K562 (cell line): Measurements from ENCODE around the gene ABCA1. TPM values are rescaled to one million over a fixed set of nuclear protein-coding genes. Genes with fewer than 3 reads are reported as not detected.

ENCODE experiments used
- ATAC-seq: fragments of 200-7000 bp; cut with Tn5 transposase; 3 replicates; pipeline ENCODE4 v1.9.1; 2020; ENCODE audit warnings: moderate library complexity
- BruUV-seq: library from RNA; stranded (reverse); fragments of 400-500 nt; replicated peaks from 2 replicates; lab custom pipeline; 2021; lab: Mats Ljungman, UMichigan
- CTCF ChIA-PET: fragments of 300-600 bp; formaldehyde crosslinking; extraction: SDS; loops from one replicate; lab custom pipeline; 2021; ENCODE audit warnings: low intra/inter-chr PET ratio; lab: Yijun Ruan, JAX
- POLR2A ChIA-PET: fragments of 300-600, 350-650 bp; sonication (Branson Sonifier 250); formaldehyde crosslinking; extraction: SDS; loops from one replicate; lab custom pipeline; 2021; ENCODE audit warnings: antibody characterized with exemption, inconsistent platforms; lab: Yijun Ruan, JAX
- DNase-seq, 4 experiments: peaks; one replicate each; pipeline versions ENCODE4 v3.0.0 to v3.0.0-alpha.2; 2011 to 2018; ENCODE audit warnings: low spot score in 3 of 4, mixed read lengths in 3 of 4; ENCODE audit errors: extremely low read depth in 1 of 4
- FAIRE-seq: peaks from 2 replicates; lab custom pipeline; 2011; peaks lifted over from hg19 to GRCh38; lab: Jason Lieb, UNC
- H2AFZ ChIP-seq: 2 replicates; pipeline ENCODE4 v1.6.0; 2011; ENCODE audit warnings: low read depth, low read length, control low read depth, inconsistent platforms
- H3K27ac ChIP-seq: fragments of 200-600 bp; 3 replicates; pipeline ENCODE4 v1.8.0; 2011; ENCODE audit warnings: low read depth, mild to moderate bottlenecking, control low read depth, inconsistent platforms, low read length, moderate library complexity, mixed read lengths; ENCODE audit errors: extremely low read depth
- H3K27me3 ChIP-seq, 2 experiments: fragments of 300-600 bp in 1 of 2; 2 replicates in 1 of 2; 3 replicates in 1 of 2; pipeline versions ENCODE4 v1.6.0 to v1.8.0; 2011; ENCODE audit warnings: inconsistent platforms in 2 of 2, low read length in 2 of 2, mild to moderate bottlenecking in 1 of 2, mixed read lengths in 1 of 2, moderate library complexity in 1 of 2; ENCODE audit not compliant: control insufficient read depth in 2 of 2, insufficient read depth in 2 of 2
- H3K36me3 ChIP-seq: fragments of 300-600 bp; 3 replicates; pipeline ENCODE4 v1.8.0; 2011; ENCODE audit warnings: mild to moderate bottlenecking, low read length, inconsistent platforms; ENCODE audit not compliant: control insufficient read depth, insufficient read depth
- H3K4me1 ChIP-seq, 2 experiments: fragments of 200-600 bp in 1 of 2; replicated peaks in 1 of 2; 2 replicates in 1 of 2; 3 replicates in 1 of 2; pipeline versions ENCODE4 v1.5.1 to v1.8.0; 2011; ENCODE audit warnings: inconsistent platforms in 2 of 2, low read length in 2 of 2, mild to moderate bottlenecking in 1 of 2, mixed read lengths in 1 of 2, moderate library complexity in 1 of 2; ENCODE audit not compliant: control insufficient read depth in 2 of 2, insufficient read depth in 2 of 2
- H3K4me2 ChIP-seq: 2 replicates; pipeline ENCODE4 v1.6.1; 2011; ENCODE audit warnings: low read length, control low read depth, inconsistent platforms, mixed read lengths; ENCODE audit not compliant: insufficient read depth
- H3K4me3 ChIP-seq: fragments of 200-600 bp; sonication (generic), shearing (Covaris generic); 2 replicates; pipeline ENCODE4 v1.5.1; 2016; ENCODE audit warnings: control low read depth, inconsistent platforms
- H3K79me2 ChIP-seq: fragments of 200-600 bp; 3 replicates; pipeline ENCODE4 v1.8.0; 2011; ENCODE audit warnings: low read length, inconsistent platforms; ENCODE audit not compliant: control insufficient read depth, insufficient read depth
- H3K9ac ChIP-seq, 2 experiments: 2 replicates each; pipeline versions ENCODE4 v1.6.0 to v1.6.1; 2011; ENCODE audit warnings: low read depth in 2 of 2, low read length in 2 of 2, control low read depth in 1 of 2, inconsistent platforms in 1 of 2, mild to moderate bottlenecking in 1 of 2, mixed read lengths in 1 of 2; ENCODE audit not compliant: insufficient read depth in 1 of 2
- H3K9me1 ChIP-seq: one replicate; pipeline ENCODE4 v1.6.0; 2011; ENCODE audit warnings: inconsistent platforms, mild to moderate bottlenecking, low read length, moderate library complexity; ENCODE audit not compliant: control insufficient read depth, insufficient read depth
- H3K9me3 ChIP-seq: replicated peaks from 2 replicates; pipeline ENCODE4 v1.5.1; 2011; ENCODE audit warnings: low read depth, low read length, inconsistent platforms; ENCODE audit not compliant: control insufficient read depth, insufficient read depth
- H4K20me1 ChIP-seq: replicated peaks from 2 replicates; pipeline ENCODE4 v1.6.1; 2011; ENCODE audit warnings: low read length, inconsistent platforms, mixed read lengths; ENCODE audit not compliant: control insufficient read depth, insufficient read depth
- ESRRA ChIP-seq: fragments of 450-650 bp; IDR thresholded peaks from 2 replicates; pipeline ENCODE4 v1.6.1; 2014; ENCODE audit warnings: low read depth, mild to moderate bottlenecking, moderate library complexity, borderline replicate concordance
- HDAC2 ChIP-seq: fragments of 450-650 bp; IDR thresholded peaks from 2 replicates; pipeline ENCODE4 v1.6.1; 2016; ENCODE audit warnings: mild to moderate bottlenecking
- KLF6 ChIP-seq: fragments of 250-450 bp; sonication (Bioruptor Pico); IDR thresholded peaks from 2 replicates; pipeline ENCODE4 v1.4.0; 2020; ENCODE audit warnings: mild to moderate bottlenecking, moderate library complexity, borderline replicate concordance
- MXD1 ChIP-seq: fragments of 250-450 bp; sonication (Bioruptor Pico); IDR thresholded peaks from 2 replicates; pipeline ENCODE4 v1.8.0; 2021; ENCODE audit warnings: borderline replicate concordance, mild to moderate bottlenecking, moderate library complexity; ENCODE audit not compliant: poor library complexity, severe bottlenecking
- TBL1XR1 ChIP-seq, 2 experiments: IDR thresholded peaks; 2 replicates each; pipeline ENCODE4 v1.6.1; 2012; ENCODE audit warnings: improper control_type of control experiment in 2 of 2, low read length in 2 of 2, mild to moderate bottlenecking in 1 of 2
- ZNF140 ChIP-seq: fragments of 250-450 bp; sonication (Bioruptor Pico); IDR thresholded peaks from 2 replicates; pipeline ENCODE4 v1.8.0; 2021; ENCODE audit warnings: moderate library complexity, mild to moderate bottlenecking, inconsistent platforms
- ZNF212 ChIP-seq: fragments of 450-650 bp; formaldehyde crosslinking; IDR thresholded peaks from 2 replicates; pipeline ENCODE4 v1.4.0; 2020; ENCODE audit warnings: mild to moderate bottlenecking
- ZNF239 ChIP-seq: fragments of 250-450 bp; sonication (Bioruptor Pico); IDR thresholded peaks from 2 replicates; pipeline ENCODE4 v1.4.0; 2020; ENCODE audit warnings: mild to moderate bottlenecking
- ZNF263 ChIP-seq: sonication (generic); formaldehyde crosslinking; IDR thresholded peaks from 2 replicates; pipeline ENCODE4 v1.8.0; 2022; ENCODE audit warnings: mild to moderate bottlenecking, missing genetic modification reagents, borderline replicate concordance
- WGBS: fragments of 100-300 bp; shearing (Covaris generic); methylation state at CpG from one replicate; pipeline ENCODE4 v1.1.6; 2016; ENCODE audit warnings: low coverage, mixed read lengths; ENCODE audit not compliant: insufficient coverage; ENCODE audit errors: missing lambda C conversion rate; 5-methylcytosine and 5-hydroxymethylcytosine counted together
- in situ Hi-C: fragments of 300-500 bp; cut with MboI; formaldehyde crosslinking; loops from 4 replicates; pipeline ENCODE4 v1.15.0; 2018; ENCODE audit warnings: inconsistent platforms, mixed read lengths
- intact Hi-C: fragments of 100-400 bp; cut with micrococcal nuclease; formaldehyde crosslinking; loops from 2 replicates; pipeline ENCODE4 v1.14.2; 2022
- polyA plus RNA-seq, 8 experiments: library from polyadenylated mRNA; depleted of rRNA in 4 of 8; stranded (reverse) in 5 of 8; unstranded in 3 of 8; fragments of >200 nt; fragmentation: Nextera tagmentation in 2 of 8; fragmentation: Illumina TruSeq in 1 of 8; extraction: Ambion mirVana in 2 of 8; extraction: Trizol in 1 of 8; gene quantifications; 2 replicates each; pipeline versions ENCODE4 v1.2.1 to v1.2.3, GENCODE V29; 2011 to 2014; ENCODE audit warnings: inconsistent platforms in 1 of 8, missing spikeins in 1 of 8
- total RNA-seq, 7 experiments: library from RNA; depleted of rRNA in 6 of 7; stranded (reverse); fragments of >200 nt in 6 of 7; fragmentation: Illumina TruSeq in 2 of 7; extraction: Trizol in 2 of 7; gene quantifications; 2 replicates each; pipeline versions ENCODE4 v1.2.1 to v1.2.3, GENCODE V29; 2011 to 2021; ENCODE audit warnings: low replicate concordance in 1 of 7

Gene ABCA1
- total and polyA plus RNA-seq, 9 of the 15 experiments (the other 6 are each of a cell fraction or from before 2014, with no cell fraction given) = under 0.01 to 0.18 (median 0.02) TPM; not detected in 5

GRCh38 chr9:104850786-104851545 is 77.0 kb downstream of the ABCA1 start:
- ATAC-seq = no peak
- H3K9ac ChIP-seq = no peak overlapping the region
- H3K9me3 ChIP-seq = no peaks in the 10 kb centered on the region
- no peak overlapping the region for H3K4me3 ChIP-seq
- H3K36me3 ChIP-seq = no peaks in the 10 kb centered on the region
- H2AFZ ChIP-seq = no peak overlapping the region
- intact Hi-C loops (no loop called here), in situ Hi-C loops (no loop called here)
- ChIA-PET POLR2A (interaction anchor here (0.6 kb wide), 1 partner anchor 80 kb away, joined by 4 read pairs; no protein-coding TSS in a partner anchor), CTCF (no interaction called here)
- no peaks in the 10 kb centered on the region for H3K4me1 ChIP-seq
- peaks cover 4 to 14% of the 10 kb centered on the region in 2 experiments; a peak in 3 of 5 replicates for H3K27me3 ChIP-seq
- DNase-seq = no peak
- no peaks in the 10 kb centered on the region for H3K9me1 ChIP-seq
- FAIRE-seq = no peak
- H4K20me1 ChIP-seq = no peaks in the 10 kb centered on the region
- no peaks in the 10 kb centered on the region for H3K79me2 ChIP-seq
- no peak overlapping the region for H3K4me2 ChIP-seq
- BruUV-seq = no TSS peak
- no peak overlapping the region for H3K27ac ChIP-seq
- TF ChIP-seq ZNF239 (CRISPR knock-in tag) (no peak), ZNF263 (CRISPR knock-in tag) (no peak), ESRRA (no peak), KLF6 (CRISPR knock-in tag) (no peak), ZNF140 (CRISPR knock-in tag) (no peak), ZNF212 (CRISPR knock-in tag) (no peak), MXD1 (no peak), TBL1XR1 (IDR thresholded peaks at IDR 0.05; ENCODE audit: low read length in 2 of 2) (no peak), HDAC2 (no peak)
- under 1% methylated on average over 6 of the region's 6 CpGs for WGBS
